Astrocyte of the cerebellum (primary cell): ENCODE measurements around the gene VPS50.

ENCODE experiments used
- DNase-seq: peaks from one replicate; pipeline ENCODE4 v3.0.0-alpha.2; 2011; ENCODE audit warnings: low read depth
- H3K4me3 ChIP-seq: 2 replicates; pipeline ENCODE4 v1.5.1; 2011; ENCODE audit warnings: mild to moderate bottlenecking, low read depth, low read length, moderate library complexity
- CTCF ChIP-seq: IDR thresholded peaks from 2 replicates; pipeline ENCODE4 v1.5.1; 2012; ENCODE audit warnings: low read length, low read depth, moderate library complexity, mild to moderate bottlenecking; ENCODE audit errors: missing control alignments
- in situ Hi-C: cut with HindIII; loops from 2 replicates; pipeline ENCODE4 v1.10.0; 2017; ENCODE audit warnings: low sequenced_read_pairs

The VPS50 gene

GRCh38 chr7:93235541-93235940, 3.4 kb downstream of the VPS50 start:
- no peak for TF ChIP-seq CTCF
- DNase-seq = no peak
- in situ Hi-C loops = no loop called here
- no peak overlapping the region for H3K4me3 ChIP-seq

DNA sequence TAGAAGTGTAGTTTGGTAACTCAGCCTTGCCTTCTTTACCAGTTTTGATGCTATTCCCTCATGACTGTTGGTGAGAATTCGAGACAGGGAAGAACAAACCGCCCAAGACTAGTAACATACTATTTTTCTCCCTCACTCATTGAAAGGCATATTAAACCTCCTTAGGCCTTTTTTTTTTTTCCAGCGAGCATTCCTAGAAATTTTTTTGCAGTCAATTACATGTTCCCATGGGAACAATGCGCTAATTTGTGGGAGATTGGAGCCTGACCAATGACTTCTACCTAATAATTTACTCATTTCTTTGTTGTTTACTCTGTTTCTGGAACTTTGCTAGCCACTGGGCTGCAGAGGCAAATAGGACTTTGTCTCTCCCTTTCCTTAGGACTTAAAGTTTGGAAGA, 6.0 kb downstream of the VPS50 start:
- in situ Hi-C loops = no loop called here
- DNase-seq = no peak
- TF ChIP-seq CTCF = no peak
- H3K4me3 ChIP-seq = no peak overlapping the region

DNA sequence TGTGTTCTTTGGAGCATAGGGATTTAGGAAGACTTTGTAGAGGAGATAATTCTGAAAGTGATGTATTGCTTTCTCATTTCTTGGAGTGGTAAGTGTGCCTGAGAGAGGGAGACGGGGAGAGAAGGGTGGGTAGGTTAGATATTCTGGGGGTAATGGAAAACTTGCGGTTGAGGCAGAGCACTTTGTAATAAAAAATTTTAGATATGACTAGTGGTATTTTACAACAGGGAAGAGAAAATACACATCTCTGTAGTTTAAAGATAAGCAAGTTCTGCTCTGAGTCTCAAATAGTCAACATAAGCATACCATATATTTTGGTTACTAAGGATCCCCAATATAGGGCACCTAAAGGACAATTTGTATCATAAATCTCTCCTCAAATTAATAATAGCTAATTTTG, 6.6 kb downstream of the VPS50 start:
- in situ Hi-C loops = no loop called here
- no peak overlapping the region for H3K4me3 ChIP-seq
- TF ChIP-seq CTCF = no peak
- DNase-seq = no peak

DNA sequence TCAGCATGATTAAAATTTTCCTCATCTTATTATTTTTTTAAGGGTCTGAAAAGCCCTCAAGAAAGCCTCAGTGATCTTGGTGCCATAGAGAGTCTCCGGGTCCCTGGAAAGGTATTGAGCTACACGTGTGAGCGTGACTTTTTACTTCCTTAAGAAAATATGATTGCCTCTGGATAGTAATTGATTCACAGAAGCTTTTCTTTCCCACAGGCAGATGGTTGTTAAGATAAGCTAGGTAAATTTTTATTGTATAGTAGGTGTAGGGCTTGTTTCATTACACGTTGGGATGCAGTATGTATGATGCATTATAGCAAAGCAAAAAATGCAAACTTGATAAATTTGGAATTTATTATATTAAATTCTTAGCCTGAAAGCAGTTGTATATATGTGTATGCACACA, 7.7 kb downstream of the VPS50 start:
- no peak for TF ChIP-seq CTCF
- in situ Hi-C loops = no loop called here

DNA sequence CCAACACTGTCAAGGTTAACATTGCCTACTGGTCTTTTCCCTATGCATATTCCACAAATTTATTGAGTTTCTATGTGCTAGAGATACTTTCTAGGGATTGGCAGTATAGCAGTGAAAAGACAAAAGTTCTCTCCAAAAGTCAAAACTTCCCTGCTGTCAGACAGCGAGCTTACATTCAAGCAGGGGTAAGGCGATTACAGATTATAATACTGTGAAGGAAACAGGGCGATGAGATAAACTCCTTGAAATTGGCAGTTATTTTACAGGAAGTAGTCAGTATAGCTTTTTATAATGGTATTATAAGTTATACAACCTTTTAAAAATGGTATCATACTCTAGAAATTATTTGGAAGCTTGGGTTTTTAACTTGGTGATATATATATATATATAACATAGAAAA, 9.9 kb downstream of the VPS50 start:
- DNase-seq = no peak
- H3K4me3 ChIP-seq = no peak overlapping the region
- in situ Hi-C loops = no loop called here
- TF ChIP-seq CTCF = no peak

More for the DNA sequence above, 7.7 kb downstream of the VPS50 start:
- no peak overlapping the region for H3K4me3 ChIP-seq
- no peak for DNase-seq

GRCh38 chr7:93245525-93246432, 13.6 kb downstream of the VPS50 start:
- no peak overlapping the region for H3K4me3 ChIP-seq
- peak; percentile 15 for TF ChIP-seq CTCF
- in situ Hi-C loops = no loop called here
- DNase-seq = peak; percentile 20
